HG02610 (cell line): ENCODE data around the gene TJP3.

Source experiments
- ATAC-seq: cut with Tn5 transposase; IDR thresholded peaks from one replicate; pipeline ENCODE4 v1.9.1; 2021; ENCODE audit warnings: mild to moderate bottlenecking, moderate library complexity; ENCODE audit not compliant: unreplicated experiment

The TJP3 gene

GRCh38 chr19:3690551-3691371 is 17.4 kb upstream of the TJP3 start:
- ATAC-seq: no peak

GRCh38 chr19:3691372-3691716 is 16.8 kb upstream of the TJP3 start:
- ATAC-seq: no peak

- ATAC-seq: no peak
Measured at GRCh38 chr19:3691726-3692125, 16.5 kb upstream of the TJP3 start.

GRCh38 chr19:3692141-3693024 is 15.8 kb upstream of the TJP3 start:
- ATAC-seq: no peak

- no peak for ATAC-seq
Measured at GRCh38 chr19:3693025-3693925, 14.9 kb upstream of the TJP3 start.

GRCh38 chr19:3694361-3695123 is 13.6 kb upstream of the TJP3 start:
- no peak for ATAC-seq

GRCh38 chr19:3695124-3695733 is 13.0 kb upstream of the TJP3 start:
- no peak for ATAC-seq

GRCh38 chr19:3695986-3696659 is 12.1 kb upstream of the TJP3 start:
- no peak for ATAC-seq

- no peak for ATAC-seq
Measured at GRCh38 chr19:3696660-3696995, 11.6 kb upstream of the TJP3 start.

GRCh38 chr19:3697094-3697493 is 11.1 kb upstream of the TJP3 start:
- no peak for ATAC-seq

- no peak for ATAC-seq
Measured at GRCh38 chr19:3697671-3698385, 10.4 kb upstream of the TJP3 start.

- no peak for ATAC-seq
Measured at GRCh38 chr19:3698386-3698950, 9.7 kb upstream of the TJP3 start.

GRCh38 chr19:3698974-3699740 is 9.0 kb upstream of the TJP3 start:
- ATAC-seq: no peak

GRCh38 chr19:3699741-3700241 is 8.4 kb upstream of the TJP3 start:
- ATAC-seq: peak; percentile 25

- ATAC-seq: peak; percentile 84
Measured at GRCh38 chr19:3700242-3701032, 7.7 kb upstream of the TJP3 start, which contains the start of gene PIP5K1C. PIP5K1C (minus strand) TSS chr19:3700468; CDS start chr19:3700390, 78 bp downstream.

GRCh38 chr19:3701200-3701599 is 7.0 kb upstream of the TJP3 start:
- no peak for ATAC-seq

GRCh38 chr19:3707868-3708206 is 347 bp upstream of the TJP3 start:
- ATAC-seq: no peak
